Kidney capillary endothelial cell (primary cell): Measurements from ENCODE around the gene SAMD3.
A peak's percentile ranks its signal among the peaks of the same experiment; 100 is the strongest.
"Not testable (repeated sequence)": the region's sequence is repeated elsewhere in the genome, so short reads cannot be mapped to it uniquely, and the experiment has no call there.

Experiments
- DNase-seq: peaks from one replicate; pipeline ENCODE4 v3.0.0-alpha.2; 2018; ENCODE audit warnings: low spot score

SAMD3 gene

DNA sequence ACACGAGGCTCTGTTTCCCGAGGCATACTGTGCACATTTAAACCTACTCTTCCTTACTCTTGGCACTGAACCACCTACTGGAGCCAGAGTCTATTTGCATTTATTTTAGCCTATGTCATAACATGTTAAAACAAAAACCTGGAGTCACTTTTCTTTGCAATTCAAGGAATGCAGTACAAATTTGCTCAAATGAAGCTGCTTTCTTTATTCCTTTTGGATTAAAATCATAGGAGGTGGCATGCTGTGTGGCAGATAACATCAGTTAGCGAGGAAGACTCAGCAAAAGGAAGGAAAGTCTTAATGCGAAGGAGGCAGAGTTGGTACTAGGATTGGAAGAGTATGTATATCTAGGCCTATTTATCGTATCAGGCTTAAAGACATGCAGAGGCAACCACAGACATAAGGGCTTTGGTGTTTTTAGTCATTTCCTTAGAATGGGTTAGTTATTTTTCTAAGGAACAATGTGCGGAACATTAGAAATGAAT, 92.9 kb downstream of the SAMD3 start:
- peak; percentile 43 for DNase-seq

- peak; percentile 2 for DNase-seq
Measured at GRCh38 chr6:130128326-130128725, 94.4 kb downstream of the SAMD3 start.

DNA sequence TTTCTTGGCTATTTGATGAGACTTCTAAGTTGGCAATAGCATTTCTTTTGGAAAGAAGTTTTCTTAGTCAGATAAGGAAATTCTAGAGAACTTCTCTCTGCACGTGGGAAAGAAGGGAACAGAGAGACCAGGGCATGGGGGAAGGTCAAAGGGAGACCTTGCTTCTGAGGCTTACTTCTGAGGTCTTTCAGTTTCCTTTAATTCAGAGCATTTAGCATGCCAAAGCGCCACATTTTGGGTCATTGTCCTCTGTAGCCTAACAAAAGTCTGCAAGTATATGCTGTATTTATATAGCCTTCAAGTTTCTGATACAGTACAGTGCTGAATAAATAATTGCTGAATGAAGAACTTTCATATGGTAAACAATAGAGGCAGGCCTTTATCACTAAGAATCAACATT, 95.6 kb downstream of the SAMD3 start:
- no peak for DNase-seq

DNA sequence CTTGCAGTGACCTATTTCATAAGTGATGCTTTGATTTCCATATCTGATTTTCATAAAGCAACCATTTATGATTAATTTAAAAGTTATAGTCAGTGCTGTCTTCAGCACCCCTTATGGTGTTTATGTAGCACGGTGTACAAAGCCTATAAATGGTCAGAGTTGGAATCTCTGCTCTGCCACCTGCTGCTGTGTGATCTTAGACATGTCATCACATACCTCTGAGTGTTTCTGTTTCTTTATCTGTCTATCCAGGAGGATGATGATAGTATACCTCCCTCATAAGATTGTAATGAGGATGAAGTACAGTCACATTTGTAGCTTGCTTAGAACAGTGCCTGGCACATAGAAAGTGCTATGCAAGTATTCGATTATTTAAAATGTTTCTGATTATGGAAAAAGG, 100.5 kb downstream of the SAMD3 start:
- no peak for DNase-seq

GRCh38 chr6:130120731-130121130, 102.0 kb downstream of the SAMD3 start:
- DNase-seq, result no peak

- no peak for DNase-seq
Measured at GRCh38 chr6:130119211-130119610, 103.5 kb downstream of the SAMD3 start.

DNA sequence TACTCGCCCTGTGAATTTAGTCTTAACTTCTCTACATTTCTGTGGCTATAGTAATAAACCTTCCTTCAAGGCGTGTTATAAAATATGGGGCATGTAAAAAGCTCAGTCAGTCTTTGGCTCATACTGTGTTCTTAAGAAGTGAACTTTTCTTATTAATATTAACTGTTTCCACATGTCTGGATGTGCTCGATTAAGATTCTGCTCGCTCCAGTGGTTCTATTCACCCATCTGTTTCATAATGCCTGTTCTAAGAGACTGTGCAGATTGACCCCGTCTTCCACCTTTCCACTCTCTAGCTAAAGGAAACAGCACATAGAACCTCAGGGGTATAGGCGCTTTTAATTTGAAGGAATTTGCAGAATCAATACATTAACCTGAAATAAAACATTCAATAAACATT, 104.5 kb downstream of the SAMD3 start:
- no peak for DNase-seq

GRCh38 chr6:130117187-130117701, 105.5 kb downstream of the SAMD3 start:
- DNase-seq, result not testable (repeated sequence)

DNA sequence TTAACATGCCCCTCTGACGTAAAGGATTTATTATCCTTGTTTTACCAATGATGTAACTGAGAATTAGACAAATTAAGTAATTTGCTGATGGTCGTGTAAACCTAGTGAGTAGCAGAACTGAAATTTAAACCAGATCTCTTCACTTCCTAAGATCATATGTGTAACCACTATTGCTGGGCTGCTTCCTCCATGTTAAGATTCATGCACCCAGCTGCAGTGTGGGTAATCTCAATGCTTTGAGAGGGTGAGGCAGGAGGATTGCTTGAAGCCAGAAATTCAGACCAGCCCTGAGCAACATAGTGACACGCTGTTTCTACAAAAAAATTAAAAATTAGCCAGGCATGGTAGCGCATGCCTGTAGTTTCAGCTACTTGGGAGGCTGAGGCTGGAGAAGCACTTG, 106.5 kb downstream of the SAMD3 start:
- DNase-seq, result no peak

DNA sequence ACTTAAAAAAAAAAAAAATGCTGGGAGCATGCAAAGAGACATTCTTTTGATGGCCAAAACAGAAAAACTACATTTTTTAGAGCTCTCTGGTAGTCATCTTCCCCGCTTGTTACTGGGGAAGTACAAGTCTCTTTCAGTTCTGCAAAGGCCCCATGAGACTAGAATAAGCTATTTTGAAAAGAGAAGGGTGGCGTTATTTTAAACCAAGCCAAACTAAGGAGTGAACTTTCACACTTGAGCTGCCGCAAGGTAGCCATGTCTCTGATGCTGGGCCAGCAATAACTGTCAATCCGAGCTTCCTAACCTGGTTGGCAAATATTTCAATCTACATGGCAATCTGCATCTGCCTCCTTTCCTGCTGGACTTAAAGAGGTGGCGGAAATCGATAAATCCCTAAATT, 107.7 kb downstream of the SAMD3 start:
- no peak for DNase-seq

GRCh38 chr6:130113201-130113710, 109.5 kb downstream of the SAMD3 start:
- DNase-seq, result no peak

GRCh38 chr6:130111031-130111430, 111.7 kb downstream of the SAMD3 start:
- no peak for DNase-seq

DNA sequence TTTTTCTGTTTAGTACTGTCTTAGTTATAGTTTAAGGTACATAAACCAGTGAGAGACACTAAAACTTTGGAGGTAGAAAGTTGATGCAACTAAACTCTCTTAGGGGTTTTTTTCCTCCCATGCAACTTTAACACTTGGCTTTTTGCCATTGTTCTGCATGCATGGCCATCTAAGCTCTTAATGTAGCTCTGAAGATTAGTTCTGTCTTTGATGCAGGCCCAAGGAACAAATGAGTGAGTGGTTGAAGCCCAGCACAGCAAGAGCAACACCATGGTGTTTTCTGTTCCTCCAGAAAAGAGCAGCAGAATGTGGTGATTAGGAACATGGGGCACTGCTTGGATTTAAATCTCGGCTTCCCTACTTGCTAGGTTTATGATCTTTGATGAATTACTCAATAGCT, 115.0 kb downstream of the SAMD3 start:
- DNase-seq, result no peak

GRCh38 chr6:130105996-130106704, 116.6 kb downstream of the SAMD3 start:
- no peak for DNase-seq

GRCh38 chr6:130099119-130099518, 123.6 kb downstream of the SAMD3 start:
- DNase-seq, result no peak

- DNase-seq, result no peak
Measured at GRCh38 chr6:130098317-130098716, 124.4 kb downstream of the SAMD3 start.
